Kidney epithelial cell (primary cell): ENCODE results near the gene MEAK7. TPM values are rescaled to one million over a fixed set of nuclear protein-coding genes. Genes with fewer than 3 reads are reported as not detected.

Experiments
- DNase-seq: peaks from one replicate; pipeline ENCODE4 v3.0.0-alpha.2; 2010; ENCODE audit warnings: low read depth
- H3K27me3 ChIP-seq: 2 replicates; pipeline ENCODE4 v1.6.0; 2011; ENCODE audit warnings: low read length; ENCODE audit not compliant: control insufficient read depth, insufficient read depth
- H3K36me3 ChIP-seq: 2 replicates; pipeline ENCODE4 v1.5.1; 2011; ENCODE audit warnings: low read length; ENCODE audit not compliant: control insufficient read depth, insufficient read depth
- H3K4me3 ChIP-seq: 2 replicates; pipeline ENCODE4 v1.5.1; 2011; ENCODE audit warnings: low read depth, mild to moderate bottlenecking, control low read depth, low read length
- CTCF ChIP-seq: IDR thresholded peaks from 2 replicates; pipeline ENCODE4 v1.5.1; 2011; ENCODE audit warnings: mild to moderate bottlenecking, moderate library complexity, low read length, control low read depth, inconsistent platforms; ENCODE audit not compliant: insufficient read depth, poor library complexity, severe bottlenecking
- total RNA-seq: library from RNA; depleted of rRNA; stranded (reverse); fragments of >200 nt; gene quantifications from 2 replicates; pipeline ENCODE4 v1.2.3, GENCODE V29; 2015

The MEAK7 gene
- total RNA-seq, 1 donor from 2014 or later, result 26.9 TPM

GRCh38 chr16:84485255-84486010 lies 19.0 kb downstream of the MEAK7 start:
- no peak overlapping the region for H3K4me3 ChIP-seq
- no peak for DNase-seq
- no peaks in the 10 kb centered on the region for H3K27me3 ChIP-seq
- TF ChIP-seq CTCF, result no peak
- no peaks in the 10 kb centered on the region for H3K36me3 ChIP-seq

DNA sequence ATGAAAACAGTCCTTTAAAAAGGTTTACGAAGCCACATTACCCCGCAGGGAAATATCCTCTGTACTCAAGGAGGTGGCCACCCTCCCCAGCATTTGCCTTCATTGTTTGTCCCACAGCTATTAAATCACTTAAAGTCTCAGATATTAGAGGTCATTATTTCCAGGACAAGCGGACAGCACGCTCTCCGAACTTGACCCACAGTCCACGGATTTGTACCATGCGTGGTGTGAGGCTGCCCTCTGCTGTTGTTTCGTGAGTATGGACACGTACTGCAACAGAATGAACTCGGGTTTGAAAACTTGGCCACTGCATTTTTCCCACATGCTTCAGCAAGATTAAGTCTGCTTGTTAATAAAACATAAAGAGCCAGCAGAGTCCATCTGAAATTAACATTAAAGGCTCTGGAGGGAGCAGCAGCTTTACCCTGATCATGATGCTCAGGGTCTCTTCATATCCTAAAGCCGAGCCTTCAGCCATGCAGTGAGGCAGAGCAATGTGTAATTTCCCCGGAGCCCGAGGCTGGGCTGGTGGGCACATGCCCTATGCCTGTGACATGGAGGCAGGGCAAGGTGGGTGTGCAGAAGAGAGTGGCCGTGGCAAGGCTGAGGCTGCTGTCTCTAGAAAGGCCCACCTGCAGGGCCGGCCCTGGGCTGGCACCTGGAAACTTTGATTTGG lies 19.7 kb downstream of the MEAK7 start:
- no peaks in the 10 kb centered on the region for H3K27me3 ChIP-seq
- peak; percentile 80 for TF ChIP-seq CTCF
- H3K4me3 ChIP-seq, result no peak overlapping the region
- DNase-seq, result no peak
- no peaks in the 10 kb centered on the region for H3K36me3 ChIP-seq

DNA sequence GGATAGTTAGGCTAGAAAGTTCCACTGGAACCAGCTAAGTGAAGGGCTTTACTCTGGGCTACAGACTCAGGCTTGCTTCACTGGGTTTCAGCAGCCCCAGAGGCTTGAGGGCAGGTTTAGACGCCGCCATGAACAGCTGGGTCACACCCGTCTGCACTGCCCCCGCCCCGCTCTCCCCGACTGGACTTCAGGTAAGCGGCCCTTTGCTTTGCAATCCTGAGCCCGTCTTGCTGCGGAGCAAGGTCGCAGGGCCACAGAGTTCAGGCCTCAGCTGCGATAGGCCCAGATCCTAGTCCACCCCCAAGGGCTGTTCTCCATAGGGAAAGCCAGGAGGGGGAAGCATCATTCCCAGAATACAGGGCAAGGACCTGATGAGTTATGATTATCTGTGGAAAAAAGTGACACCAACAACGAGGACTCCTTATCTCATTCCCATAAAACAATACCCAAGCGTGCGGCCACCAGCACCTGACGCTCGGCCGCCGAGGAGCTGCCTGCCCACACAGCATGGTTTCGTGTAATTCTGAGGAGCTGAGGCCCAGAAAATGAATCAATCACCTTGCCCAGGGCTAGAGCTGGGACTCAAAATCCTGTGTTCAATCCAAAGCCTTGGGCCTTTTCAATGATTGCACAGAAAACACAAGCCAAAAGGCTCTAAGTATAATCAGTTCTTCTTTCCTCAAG lies 20.4 kb downstream of the MEAK7 start:
- H3K4me3 ChIP-seq, result no peak overlapping the region
- no peaks in the 10 kb centered on the region for H3K27me3 ChIP-seq
- no peak for DNase-seq
- TF ChIP-seq CTCF, result no peak
- no peaks in the 10 kb centered on the region for H3K36me3 ChIP-seq

GRCh38 chr16:84482951-84483881 lies 21.2 kb downstream of the MEAK7 start:
- Histone ChIP-seq H3K27me3 (no peaks in the 10 kb centered on the region), H3K36me3 (no peaks in the 10 kb centered on the region), H3K4me3 (no peak overlapping the region)
- TF ChIP-seq CTCF, result no peak
- DNase-seq, result no peak

DNA sequence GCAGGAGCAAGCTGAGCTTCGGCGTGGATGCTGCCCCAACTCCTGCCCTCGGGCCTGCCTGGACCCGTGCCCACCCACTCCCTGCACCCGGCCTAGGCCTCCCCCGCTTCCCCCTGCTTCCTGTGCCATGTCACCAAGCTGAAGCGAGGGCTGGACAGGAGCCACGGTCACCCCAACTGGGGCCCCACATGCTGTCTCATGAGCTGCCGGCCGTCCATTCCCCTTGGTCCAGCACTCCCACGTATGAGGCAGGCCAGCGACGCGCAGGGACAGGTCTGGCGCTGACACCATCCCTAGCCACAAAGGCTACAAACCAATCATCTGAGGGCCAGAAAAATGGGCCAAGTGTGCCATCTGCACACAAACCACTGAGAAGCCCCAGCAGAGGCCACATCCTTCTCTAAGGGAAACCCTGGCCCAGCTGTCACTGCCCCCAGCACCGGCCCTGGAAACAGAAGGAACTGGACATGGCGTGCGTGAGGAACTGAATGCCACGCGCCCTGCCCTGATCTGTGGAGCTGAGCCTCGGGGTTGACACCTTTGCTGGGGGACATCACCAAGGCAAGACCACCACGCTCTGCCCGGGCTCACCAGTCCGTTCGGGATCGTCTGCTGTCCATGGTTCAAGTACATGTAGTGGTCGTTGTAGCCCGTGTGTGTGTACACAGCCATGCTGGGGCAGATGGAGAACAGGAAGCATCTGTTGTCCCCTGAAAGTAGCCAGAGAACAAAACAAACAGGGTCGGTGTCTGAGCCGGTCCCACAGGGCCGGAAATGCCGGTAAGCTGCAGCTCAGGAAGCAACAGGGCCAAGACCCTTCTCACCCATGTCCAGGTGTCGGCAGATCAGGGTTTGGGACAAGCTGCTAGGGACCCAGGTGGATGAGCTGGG lies 22.2 kb downstream of the MEAK7 start:
- H3K4me3 ChIP-seq, result no peak overlapping the region
- no peak for TF ChIP-seq CTCF
- H3K27me3 ChIP-seq, result no peaks in the 10 kb centered on the region
- no peak for DNase-seq
- H3K36me3 ChIP-seq, result no peaks in the 10 kb centered on the region
